ENCODE measurements around the gene GNS.

The GNS gene

DNA sequence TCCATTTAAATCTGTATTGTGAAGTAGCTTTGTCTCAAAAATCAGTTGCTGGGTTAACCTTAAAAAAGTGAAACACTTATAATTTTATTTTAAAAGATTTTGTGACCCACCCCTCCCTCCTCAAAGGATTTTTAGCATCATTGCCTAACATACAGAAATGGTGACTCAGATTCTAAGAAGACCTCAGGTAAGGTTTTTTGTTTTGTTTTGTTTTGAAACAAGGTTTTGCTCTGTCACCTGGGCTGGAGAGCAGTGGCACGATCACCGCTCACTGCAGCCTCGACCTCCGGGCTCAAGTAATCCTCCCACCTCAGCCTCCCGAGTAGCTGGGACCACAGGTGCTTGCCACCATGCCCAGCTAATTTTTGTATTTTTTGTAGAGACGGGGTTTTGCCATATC, 74.2 kb downstream of the GNS start:
- no peak for DNase-seq (ENCODE audit: low read depth)
- no peak overlapping the region for H3K4me3 ChIP-seq (ENCODE audit: low read length)
- TF ChIP-seq, protein P1, sequence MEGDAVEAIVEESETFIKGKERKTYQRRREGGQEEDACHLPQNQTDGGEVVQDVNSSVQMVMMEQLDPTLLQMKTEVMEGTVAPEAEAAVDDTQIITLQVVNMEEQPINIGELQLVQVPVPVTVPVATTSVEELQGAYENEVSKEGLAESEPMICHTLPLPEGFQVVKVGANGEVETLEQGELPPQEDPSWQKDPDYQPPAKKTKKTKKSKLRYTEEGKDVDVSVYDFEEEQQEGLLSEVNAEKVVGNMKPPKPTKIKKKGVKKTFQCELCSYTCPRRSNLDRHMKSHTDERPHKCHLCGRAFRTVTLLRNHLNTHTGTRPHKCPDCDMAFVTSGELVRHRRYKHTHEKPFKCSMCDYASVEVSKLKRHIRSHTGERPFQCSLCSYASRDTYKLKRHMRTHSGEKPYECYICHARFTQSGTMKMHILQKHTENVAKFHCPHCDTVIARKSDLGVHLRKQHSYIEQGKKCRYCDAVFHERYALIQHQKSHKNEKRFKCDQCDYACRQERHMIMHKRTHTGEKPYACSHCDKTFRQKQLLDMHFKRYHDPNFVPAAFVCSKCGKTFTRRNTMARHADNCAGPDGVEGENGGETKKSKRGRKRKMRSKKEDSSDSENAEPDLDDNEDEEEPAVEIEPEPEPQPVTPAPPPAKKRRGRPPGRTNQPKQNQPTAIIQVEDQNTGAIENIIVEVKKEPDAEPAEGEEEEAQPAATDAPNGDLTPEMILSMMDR (conservative IDR thresholded peaks at IDR 0.05; ENCODE audit: low read length) = no peak

DNA sequence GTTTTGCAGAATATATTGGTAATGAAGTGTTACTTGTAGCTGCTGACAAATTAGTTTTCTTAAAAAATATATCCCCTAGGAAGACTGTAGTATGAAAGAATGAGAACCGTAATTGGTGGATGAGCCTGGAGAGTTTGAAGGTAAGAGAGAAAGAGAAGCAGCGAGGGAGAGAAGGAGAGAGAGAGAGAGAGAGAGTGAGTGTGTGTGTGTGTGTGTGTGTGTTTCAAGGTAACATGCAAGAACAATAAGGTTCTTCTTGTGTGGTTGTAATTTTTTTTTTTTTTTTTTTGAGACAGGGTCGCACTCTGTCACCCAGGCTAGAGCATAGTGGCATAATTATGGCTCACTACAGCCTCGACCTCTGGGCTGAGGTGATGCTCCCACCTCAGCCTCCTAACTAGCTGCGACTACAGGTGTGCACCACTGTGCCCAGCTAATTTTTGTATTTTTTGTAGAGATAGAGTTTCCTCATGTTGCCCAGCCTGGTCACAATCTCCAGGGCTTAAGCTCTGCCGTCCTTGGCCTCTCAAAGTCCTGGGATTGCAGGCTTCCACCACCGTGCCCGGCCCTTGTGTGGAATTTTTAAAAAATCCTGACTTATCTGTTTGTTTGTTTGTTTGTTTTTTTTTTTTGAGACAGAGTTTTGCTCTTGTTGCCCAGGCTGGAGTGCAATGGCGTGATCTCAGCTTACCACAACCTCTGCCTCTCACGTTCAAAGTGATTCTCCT, 75.2 kb downstream of the GNS start:
- H3K4me3 ChIP-seq (ENCODE audit: low read length) = no peak overlapping the region
- TF ChIP-seq, protein P1 (conservative IDR thresholded peaks at IDR 0.05; ENCODE audit: low read length) = no peak
- no peak for DNase-seq (ENCODE audit: low read depth)

DNA sequence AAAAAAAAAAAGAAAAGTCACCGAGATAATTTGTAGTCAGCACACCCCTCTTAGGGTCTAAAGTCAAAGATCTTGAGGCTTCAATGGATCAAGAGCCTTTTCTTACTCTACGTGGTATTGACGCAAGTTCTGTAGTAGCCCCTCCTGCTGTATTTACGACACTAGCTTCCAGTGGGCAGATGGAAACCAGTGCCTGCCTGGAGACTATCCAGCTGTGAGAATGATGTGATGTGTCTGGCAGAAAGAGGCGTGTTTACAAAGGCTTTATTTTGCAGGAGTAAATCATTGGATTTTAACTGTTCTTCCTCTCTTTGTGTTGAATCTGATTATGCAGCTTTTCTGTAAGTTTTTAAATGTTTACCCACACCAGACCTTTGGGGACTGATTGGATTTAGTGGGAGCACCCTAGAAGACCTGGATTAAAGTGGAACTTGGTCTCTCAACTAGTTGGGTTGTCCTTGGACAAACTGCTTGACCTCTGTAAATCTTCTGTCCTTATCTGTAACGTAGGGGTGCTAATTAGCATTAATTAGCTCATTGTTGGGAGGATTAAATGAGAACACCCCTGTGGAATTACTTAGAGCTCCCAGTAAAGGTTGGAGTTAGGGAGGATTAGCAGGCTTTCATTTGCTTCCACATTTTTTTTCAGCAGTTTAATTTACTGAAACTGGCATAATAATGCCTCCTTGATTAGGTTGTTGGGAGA, 76.5 kb downstream of the GNS start:
- DNase-seq (ENCODE audit: low read depth) = peak; percentile 89
- TF ChIP-seq, protein P1 (conservative IDR thresholded peaks at IDR 0.05; ENCODE audit: low read length) = no peak
- no peak overlapping the region for H3K4me3 ChIP-seq (ENCODE audit: low read length)

DNA sequence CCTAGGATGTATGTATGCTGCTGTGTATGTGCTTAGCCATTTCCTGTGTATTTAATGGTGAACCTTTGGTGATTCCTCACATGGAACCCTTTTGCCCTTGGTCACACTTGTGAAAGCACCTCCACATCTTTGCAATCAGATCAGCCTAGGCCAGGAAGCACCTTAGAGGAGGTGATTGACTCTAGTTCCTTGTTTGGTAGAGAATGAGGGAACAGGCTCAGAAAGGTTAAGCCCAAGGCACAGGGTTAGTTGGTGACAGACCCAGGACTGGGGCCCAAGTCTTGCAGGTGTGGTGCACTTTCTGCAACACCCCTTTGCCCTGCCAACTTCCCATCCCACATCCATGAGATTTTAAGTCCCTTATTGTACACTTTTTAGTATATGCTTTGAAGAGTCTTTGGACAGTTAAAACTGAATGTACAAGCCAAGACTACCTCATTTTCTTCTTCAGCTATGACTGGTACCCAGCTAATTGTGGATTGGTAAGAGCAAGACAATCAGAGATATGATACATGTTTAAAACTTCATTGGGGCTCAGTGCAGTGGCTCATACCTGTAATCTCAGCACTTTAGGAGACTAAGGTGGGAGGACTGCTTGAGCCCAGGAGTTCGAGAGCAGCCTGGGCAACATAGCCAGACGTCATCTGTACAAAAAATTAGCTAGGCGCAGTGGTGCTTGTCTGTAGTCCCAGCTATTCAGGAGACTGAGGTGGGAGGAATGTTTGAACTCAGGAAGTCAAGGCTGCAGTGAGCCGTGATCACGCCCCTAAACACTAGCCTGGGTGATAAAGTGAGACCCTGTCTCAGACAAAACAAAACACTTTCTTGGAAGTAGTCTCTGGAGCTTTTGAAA, 77.8 kb downstream of the GNS start:
- H3K4me3 ChIP-seq (ENCODE audit: low read length) = no peak overlapping the region
- TF ChIP-seq, protein P1 (conservative IDR thresholded peaks at IDR 0.05; ENCODE audit: low read length) = no peak
- no peak for DNase-seq (ENCODE audit: low read depth)

DNA sequence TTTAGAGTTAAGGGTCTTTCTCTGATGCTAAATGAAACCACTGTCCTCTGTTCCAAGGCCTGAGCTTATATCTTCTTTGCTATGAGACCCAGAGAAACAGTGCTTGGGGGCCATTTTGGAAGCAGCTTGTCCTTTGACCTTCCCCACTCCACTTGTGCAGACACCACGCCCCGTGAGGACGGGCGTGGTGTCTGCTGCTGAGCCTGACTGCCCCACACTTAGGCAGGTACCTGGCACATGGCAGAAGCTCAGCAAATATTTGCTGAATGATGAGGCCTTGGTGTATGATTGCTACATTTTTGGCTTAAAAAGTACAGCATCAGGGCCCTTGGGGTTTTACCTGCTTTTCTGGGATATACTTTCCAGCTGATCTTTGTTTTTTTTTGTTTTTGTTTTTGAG, 79.0 kb downstream of the GNS start:
- TF ChIP-seq, protein P1 (conservative IDR thresholded peaks at IDR 0.05; ENCODE audit: low read length) = no peak
- H3K4me3 ChIP-seq (ENCODE audit: low read length) = no peak overlapping the region
- DNase-seq (ENCODE audit: low read depth) = no peak

DNA sequence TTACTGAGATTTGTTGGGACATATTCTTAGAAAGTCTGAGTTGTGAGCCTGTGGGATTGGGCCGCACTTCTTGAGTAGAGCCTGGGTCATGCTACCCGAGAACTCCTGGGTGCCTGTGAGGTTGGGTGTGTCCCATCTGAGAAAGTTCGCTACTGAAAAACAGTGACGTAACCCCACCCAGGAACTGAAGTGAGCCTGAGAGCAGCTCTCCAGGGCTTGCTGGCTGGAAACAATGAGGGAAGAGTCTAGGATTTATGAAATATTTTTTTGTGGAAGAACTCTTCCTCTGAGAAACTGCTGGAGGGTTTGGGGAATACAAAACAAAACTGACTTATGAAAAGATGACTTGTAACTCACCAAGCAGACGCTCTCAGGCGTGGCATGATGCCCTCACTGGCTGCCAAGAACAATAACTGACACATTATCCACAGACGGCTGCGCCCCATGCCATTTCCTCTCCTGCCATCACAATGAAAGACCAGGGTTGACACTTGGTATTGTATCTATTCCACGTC, 79.7 kb downstream of the GNS start:
- peak; percentile 81 for DNase-seq (ENCODE audit: low read depth)
- TF ChIP-seq, protein P1 (conservative IDR thresholded peaks at IDR 0.05; ENCODE audit: low read length) = no peak
- peak overlapping the region; percentile 41 for H3K4me3 ChIP-seq (ENCODE audit: low read length)

All from AG10803 (cell line).